Endothelial cell of umbilical vein (primary cell): ENCODE measurements around the gene EREG. TPM values are rescaled to one million over a fixed set of nuclear protein-coding genes. Genes with fewer than 3 reads are reported as not detected.

Source experiments
- BruUV-seq: library from RNA; stranded (reverse); fragments of 400-500 nt; replicated peaks from 2 replicates; lab custom pipeline; 2021; lab: Mats Ljungman, UMichigan
- CTCF ChIA-PET: fragments of 300-600, 350-600 bp; sonication (Branson Sonifier 250); formaldehyde crosslinking; loops from one replicate; lab custom pipeline; 2021; ENCODE audit warnings: antibody characterized with exemption, inconsistent platforms; lab: Charles Lee
- POLR2A ChIA-PET: fragments of 300-600, 350-600 bp; sonication (Branson Sonifier 250); formaldehyde crosslinking; loops from one replicate; lab custom pipeline; 2021; ENCODE audit warnings: antibody characterized with exemption, inconsistent platforms; lab: Charles Lee
- DNase-seq: peaks from one replicate; pipeline ENCODE4 v3.0.0-alpha.2; 2011; ENCODE audit warnings: low read depth, low spot score
- FAIRE-seq: peaks from 2 replicates; lab custom pipeline; 2011; peaks lifted over from hg19 to GRCh38; lab: Jason Lieb, UNC
- H2AFZ ChIP-seq: 2 replicates; pipeline ENCODE4 v1.6.0; 2012; ENCODE audit warnings: low read depth, low read length, control low read depth, inconsistent platforms
- H3K27ac ChIP-seq: 2 replicates; pipeline ENCODE4 v1.5.1; 2011; ENCODE audit warnings: low read depth, mild to moderate bottlenecking, control low read depth, low read length, moderate library complexity; ENCODE audit not compliant: insufficient read depth
- H3K27me3 ChIP-seq, 2 experiments: 2 replicates each; pipeline versions ENCODE4 v1.6.0 to v1.6.1; 2011; ENCODE audit warnings: low read length in 2 of 2, mixed read lengths in 1 of 2; ENCODE audit not compliant: control insufficient read depth in 2 of 2, insufficient read depth in 2 of 2
- H3K36me3 ChIP-seq, 2 experiments: 2 replicates in 1 of 2; 3 replicates in 1 of 2; pipeline ENCODE4 v1.5.1; 2011; ENCODE audit warnings: low read length in 2 of 2, mild to moderate bottlenecking in 1 of 2, moderate library complexity in 1 of 2; ENCODE audit not compliant: control insufficient read depth in 2 of 2, insufficient read depth in 2 of 2; ENCODE audit errors: extremely low read depth in 1 of 2
- H3K4me1 ChIP-seq: 3 replicates; pipeline ENCODE4 v1.5.1; 2011; ENCODE audit warnings: mild to moderate bottlenecking, low read length; ENCODE audit not compliant: control insufficient read depth, insufficient read depth; ENCODE audit errors: extremely low read depth
- H3K4me2 ChIP-seq: 2 replicates; pipeline ENCODE4 v1.6.1; 2011; ENCODE audit warnings: low read length, control low read depth, mixed read lengths; ENCODE audit not compliant: insufficient read depth
- H3K4me3 ChIP-seq, 3 experiments: fragments of 200-600 bp in 1 of 3; sonication (generic), shearing (Covaris generic) in 1 of 3; replicated peaks in 1 of 3; 2 replicates each; pipeline ENCODE4 v1.5.1; 2011 to 2016; ENCODE audit warnings: control low read depth in 3 of 3, low read length in 3 of 3, mild to moderate bottlenecking in 2 of 3, inconsistent platforms in 1 of 3, low read depth in 1 of 3, moderate library complexity in 1 of 3; ENCODE audit not compliant: insufficient read depth in 1 of 3
- H3K79me2 ChIP-seq: 2 replicates; pipeline ENCODE4 v1.6.0; 2012; ENCODE audit warnings: low read length, inconsistent platforms; ENCODE audit not compliant: control insufficient read depth, insufficient read depth
- H3K9ac ChIP-seq: replicated peaks from 2 replicates; pipeline ENCODE3; 2011; ENCODE audit warnings: low read length, control low read depth; ENCODE audit not compliant: insufficient read depth; ENCODE audit errors: extremely low read depth
- H3K9me1 ChIP-seq: replicated peaks from 3 replicates; pipeline ENCODE4 v1.6.0; 2011; ENCODE audit warnings: mild to moderate bottlenecking, low read length; ENCODE audit not compliant: control insufficient read depth, insufficient read depth; ENCODE audit errors: extremely low read depth
- H3K9me3 ChIP-seq: replicated peaks from 2 replicates; pipeline ENCODE4 v1.5.1; 2012; ENCODE audit warnings: low read length, inconsistent platforms; ENCODE audit not compliant: control insufficient read depth, insufficient read depth
- H4K20me1 ChIP-seq: replicated peaks from 2 replicates; pipeline ENCODE3; 2011; ENCODE audit warnings: mild to moderate bottlenecking, low read length; ENCODE audit not compliant: control insufficient read depth, insufficient read depth; ENCODE audit errors: extremely low read depth
- CTCF ChIP-seq, 2 donors: IDR thresholded peaks; 1 replicate in 1 of 2; 2 replicates in 1 of 2; pipeline ENCODE4 v1.5.1; 2011; ENCODE audit warnings: low read length in 2 of 2, mild to moderate bottlenecking in 2 of 2, moderate library complexity in 2 of 2, control low read depth in 1 of 2, inconsistent platforms in 1 of 2, low read depth in 1 of 2; ENCODE audit not compliant: insufficient read depth in 1 of 2; ENCODE audit errors: extremely low read depth in 1 of 2
- EZH2 ChIP-seq: IDR thresholded peaks from 2 replicates; pipeline ENCODE4 v1.6.1; 2012; ENCODE audit warnings: borderline replicate concordance, low read depth, mild to moderate bottlenecking, moderate library complexity, low read length, inconsistent platforms; ENCODE audit not compliant: severe bottlenecking
- FOS ChIP-seq: IDR thresholded peaks from 2 replicates; pipeline ENCODE4 v1.6.1; 2011; ENCODE audit warnings: mild to moderate bottlenecking, low read length, moderate library complexity, borderline replicate concordance; ENCODE audit not compliant: insufficient read depth
- GATA2 ChIP-seq: IDR thresholded peaks from 2 replicates; pipeline ENCODE4 v1.7.0; 2011; ENCODE audit warnings: low read depth, mild to moderate bottlenecking, moderate library complexity, mixed read lengths, low read length; ENCODE audit not compliant: insufficient read length, insufficient read depth
- JUN ChIP-seq: IDR thresholded peaks from 2 replicates; pipeline ENCODE4 v1.6.1; 2011; ENCODE audit warnings: borderline replicate concordance, low read depth; ENCODE audit not compliant: insufficient read length, insufficient read depth
- MYC ChIP-seq: IDR thresholded peaks from one replicate; pipeline ENCODE4 v1.6.1; 2011; ENCODE audit warnings: mild to moderate bottlenecking, low read depth, low read length
- POLR2A ChIP-seq: IDR thresholded peaks from 2 replicates; pipeline ENCODE4 v1.6.1; 2012; ENCODE audit warnings: low read depth, mild to moderate bottlenecking, control low read depth, low read length
- POLR2AphosphoS5 ChIP-seq: IDR thresholded peaks from 2 replicates; pipeline ENCODE4 v1.6.1; 2012; ENCODE audit warnings: low read depth, mild to moderate bottlenecking, control low read depth, low read length, moderate library complexity; ENCODE audit not compliant: insufficient read depth
- dilution Hi-C: fragments of 300-500 bp; cut with MboI; formaldehyde crosslinking; loops from one replicate; pipeline ENCODE4 v1.15.0; 2019; ENCODE audit warnings: low sequenced_read_pairs; ENCODE audit not compliant: extremely low pct_ligation_motif_present
- intact Hi-C: fragments of 100-400 bp; cut with micrococcal nuclease; formaldehyde crosslinking; loops from one replicate; pipeline ENCODE4 v1.10.0; 2022
- polyA plus RNA-seq, 4 experiments: library from polyadenylated mRNA; depleted of rRNA in 3 of 4; stranded (reverse) in 3 of 4; unstranded in 1 of 4; fragments of >200 nt; gene quantifications; 2 replicates each; pipeline versions ENCODE4 v1.2.1 to v1.2.3, GENCODE V29; 2011 to 2012; ENCODE audit warnings: missing spikeins in 1 of 4
- total RNA-seq: library from RNA; stranded (reverse); gene quantifications from 2 replicates; pipeline ENCODE4 v1.2.3, GENCODE V29; 2021
- TF ChIP-seq, protein P1 (sequence below): IDR thresholded peaks from 2 replicates; pipeline ENCODE4 v1.6.1; 2011; ENCODE audit not compliant: insufficient read depth, insufficient read length

EREG gene
- total and polyA plus RNA-seq, 2 donors (not counting 3 experiments of a cell fraction or from before 2014, with no cell fraction given) = not detected

DNA sequence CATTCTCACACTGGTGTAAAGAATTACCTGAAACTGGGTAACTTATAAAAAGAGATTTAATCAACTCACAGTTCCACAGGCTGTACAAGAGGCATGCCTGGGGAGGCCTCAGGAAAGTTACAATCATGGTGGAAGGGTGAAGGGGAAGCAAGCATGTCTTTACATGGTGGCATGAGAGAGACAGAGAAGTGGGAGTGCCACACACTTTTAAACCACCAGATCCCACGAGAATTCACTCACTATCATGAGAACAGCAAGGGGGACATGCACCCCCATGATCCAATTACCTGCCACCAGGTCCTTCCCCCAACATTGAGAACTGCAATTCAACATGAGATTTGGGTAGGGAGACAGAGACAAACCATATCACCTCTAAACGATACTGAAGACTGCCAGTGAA lies 33.7 kb upstream of the EREG start:
- Histone ChIP-seq H3K79me2 (no peaks in the 10 kb centered on the region), H3K4me1 (peaks cover 20% of the 10 kb centered on the region), H2AFZ (peak overlapping the region; percentile 32), H3K36me3 (no peaks in the 10 kb centered on the region), H3K9me3 (no peaks in the 10 kb centered on the region), H4K20me1 (no peaks in the 10 kb centered on the region), H3K4me2 (no peak overlapping the region), H3K27ac (no peak overlapping the region), H3K9ac (no peak overlapping the region), H3K4me3 (no peak overlapping the region), H3K9me1 (no peaks in the 10 kb centered on the region), H3K27me3 (no peaks in the 10 kb centered on the region)
- FAIRE-seq (no peak), DNase-seq (no peak)
- POLR2A ChIA-PET = no interaction called here
- CTCF ChIA-PET = interaction anchor here (4.0 to 4.3 kb wide), 2 partner anchors 11 to 344 kb away, joined by 17 to 27 read pairs; no protein-coding TSS in a partner anchor
- intact Hi-C loops = no loop called here
- dilution Hi-C loops = no loop called here
- no TSS peak for BruUV-seq
- TF ChIP-seq JUN (no peak), EZH2 (no peak), FOS (no peak), CTCF (IDR thresholded peaks at IDR 0.05; ENCODE audit: extremely low read depth in 1 of 2, insufficient read depth in 1 of 2, low read depth in 1 of 2, low read length in 2 of 2) (no peak), POLR2A (no peak), MYC (no peak), GATA2 (no peak), POLR2AphosphoS5 (no peak)
- TF ChIP-seq, protein P1, sequence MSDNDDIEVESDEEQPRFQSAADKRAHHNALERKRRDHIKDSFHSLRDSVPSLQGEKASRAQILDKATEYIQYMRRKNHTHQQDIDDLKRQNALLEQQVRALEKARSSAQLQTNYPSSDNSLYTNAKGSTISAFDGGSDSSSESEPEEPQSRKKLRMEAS = no peak
